ENCODE data around the gene DNAJB2. TPM values are rescaled to one million over a fixed set of nuclear protein-coding genes. Genes with fewer than 3 reads are reported as not detected.

DNAJB2 gene
- total and polyA plus RNA-seq, 2 of the 8 experiments (the other 6 are each of a cell fraction or from before 2014, with no cell fraction given), result 21.0 to 26.3 TPM

- Histone ChIP-seq H3K4me3 (ENCODE audit: extremely low read depth in 1 of 4, insufficient read depth in 2 of 4, low read depth in 3 of 4, low read length in 4 of 4) (no peak overlapping the region), H3K14ac (ENCODE audit: insufficient read length) (no peak overlapping the region), H2BK12ac (ENCODE audit: low read depth, low read length) (no peak overlapping the region), H3K56ac (replicated peaks; ENCODE audit: insufficient read length, low read depth, low read length) (no peak overlapping the region), H3K23me2 (ENCODE audit: low read depth, low read length) (peaks cover 8% of the 10 kb centered on the region; the same call in 1 of the 2 replicates), H2AFZ (ENCODE audit: low read length) (no peak overlapping the region), H3K79me1 (ENCODE audit: low read depth, low read length) (no peaks in the 10 kb centered on the region; the same call in 1 of the 2 replicates), H3K79me2 (ENCODE audit: control insufficient read depth in 1 of 2, insufficient read depth in 2 of 2, low read length in 2 of 2) (no peaks in the 10 kb centered on the region), H3K9me3 (ENCODE audit: insufficient read depth in 2 of 2, low read depth in 1 of 2, low read length in 1 of 2) (no peaks in the 10 kb centered on the region), H3K18ac (ENCODE audit: extremely low read depth, low read length) (no peak overlapping the region), H2BK15ac (ENCODE audit: low read length) (no peak overlapping the region), H3K4me1 (replicated peaks in 1 of 4; ENCODE audit: control insufficient read depth in 3 of 4, insufficient read depth in 4 of 4, low read length in 3 of 4) (peaks cover 9 to 30% (median 19%) of the 10 kb centered on the region in 4 experiments), H4K20me1 (replicated peaks in 1 of 2; ENCODE audit: control insufficient read depth in 1 of 2, insufficient read depth in 2 of 2, low read length in 2 of 2) (no peaks in the 10 kb centered on the region), H3K4me2 (ENCODE audit: insufficient read depth in 1 of 2, low read depth in 2 of 2, low read length in 2 of 2) (no peak overlapping the region), H3K27ac (ENCODE audit: low read depth, low read length) (no peak overlapping the region), H3K27me3 (replicated peaks in 1 of 4; ENCODE audit: control insufficient read depth in 3 of 4, extremely low read depth in 1 of 4, insufficient read depth in 3 of 4, low read length in 3 of 4) (no peaks in the 10 kb centered on the region; a peak in 1 of 7 replicates), H3K9ac (replicated peaks in 1 of 4; ENCODE audit: extremely low read depth in 1 of 4, low read depth in 3 of 4, low read length in 3 of 4) (no peak overlapping the region), H4K91ac (replicated peaks; ENCODE audit: insufficient read length, low read length) (no peak overlapping the region), H4K8ac (ENCODE audit: extremely low read depth, insufficient read depth, low read length) (peak overlapping the region; percentile 5; the same call in 1 of the 2 replicates), H3K4ac (replicated peaks; ENCODE audit: insufficient read length, low read depth, low read length) (no peak overlapping the region), H4K5ac (ENCODE audit: insufficient read length, low read depth, low read length) (no peak overlapping the region), H3K23ac (ENCODE audit: insufficient read length) (no peak overlapping the region), H2AK5ac (ENCODE audit: low read depth, low read length) (no peak overlapping the region), H2BK120ac (replicated peaks; ENCODE audit: low read depth, low read length) (no peak overlapping the region), H3K36me3 (ENCODE audit: control insufficient read depth in 2 of 4, insufficient read depth in 4 of 4, low read length in 3 of 4) (peaks cover 0 to 4% (median under 1%) of the 10 kb centered on the region in 4 experiments; a peak in 3 of 8 replicates), H2BK20ac (ENCODE audit: low read length) (no peak overlapping the region), H2BK5ac (ENCODE audit: low read depth, low read length) (no peak overlapping the region)
- WGBS, 2 experiments (ENCODE audit: extremely low coverage in 1 of 2, insufficient coverage in 1 of 2, insufficient read length in 1 of 2, insufficient replicate concordance in 2 of 2, low coverage in 1 of 2, low lambda C conversion rate in 2 of 2, missing lambda C conversion rate in 1 of 2), result 83% methylated on average over 8 of the region's 8 CpGs; no CpG with 5 or more reads in 1 of the 2 experiments
- CTCF ChIA-PET (ENCODE audit: partially characterized antibody), result interaction anchor here (0.7 to 12.1 kb wide), 6 partner anchors 11 to 279 kb away, joined by 3 to 220 read pairs (median 4); no protein-coding TSS in a partner anchor
- no peak for DNase-seq (ENCODE audit: low read depth in 1 of 2, low spot score in 2 of 2)
- no peak for FAIRE-seq
- POLR2A ChIA-PET (ENCODE audit: partially characterized antibody), result interaction anchor here (0.7 to 4.5 kb wide), 5 partner anchors 13 to 70 kb away, joined by 3 to 29 read pairs (median 4); partner anchors contain the start of genes ABCB6, TUBA4A and TUBA4B
- no peak for TF ChIP-seq MAFK (IDR thresholded peaks at IDR 0.05; ENCODE audit: low read depth, low read length)
- TF ChIP-seq POU5F1 (IDR thresholded peaks at IDR 0.05; ENCODE audit: low read depth, low read length), result no peak
- no peak for TF ChIP-seq SAP30 (IDR thresholded peaks at IDR 0.05; ENCODE audit: insufficient read depth, insufficient replicate concordance, low read length)
- TF ChIP-seq ATF2 (IDR thresholded peaks at IDR 0.05; ENCODE audit: low read length), result no peak
- no peak for TF ChIP-seq RBBP5 (IDR thresholded peaks at IDR 0.05; ENCODE audit: borderline replicate concordance, low read depth, low read length)
- TF ChIP-seq SP2 (IDR thresholded peaks at IDR 0.05; ENCODE audit: low read length), result no peak
- no peak for TF ChIP-seq TEAD4 (IDR thresholded peaks at IDR 0.05; ENCODE audit: low read depth, low read length)
- TF ChIP-seq ASH2L (IDR thresholded peaks at IDR 0.05; ENCODE audit: low read length), result no peak
- no peak for TF ChIP-seq BCL11A (IDR thresholded peaks at IDR 0.05; ENCODE audit: low read depth in 2 of 2, low read length in 2 of 2)
- TF ChIP-seq RAD21 (IDR thresholded peaks at IDR 0.05 in 1 of 2, conservative IDR thresholded peaks at IDR 0.05 in 1 of 2; ENCODE audit: low read depth in 2 of 2, low read length in 2 of 2), result no peak
- TF ChIP-seq HDAC6 (IDR thresholded peaks at IDR 0.05; ENCODE audit: low read depth, low read length), result no peak
Measured at GRCh38 chr2:219281588-219281987, 2.4 kb downstream of the DNAJB2 start.

All from H1 (cell line).